Measurements from ENCODE around the gene LAMA3.

DNA sequence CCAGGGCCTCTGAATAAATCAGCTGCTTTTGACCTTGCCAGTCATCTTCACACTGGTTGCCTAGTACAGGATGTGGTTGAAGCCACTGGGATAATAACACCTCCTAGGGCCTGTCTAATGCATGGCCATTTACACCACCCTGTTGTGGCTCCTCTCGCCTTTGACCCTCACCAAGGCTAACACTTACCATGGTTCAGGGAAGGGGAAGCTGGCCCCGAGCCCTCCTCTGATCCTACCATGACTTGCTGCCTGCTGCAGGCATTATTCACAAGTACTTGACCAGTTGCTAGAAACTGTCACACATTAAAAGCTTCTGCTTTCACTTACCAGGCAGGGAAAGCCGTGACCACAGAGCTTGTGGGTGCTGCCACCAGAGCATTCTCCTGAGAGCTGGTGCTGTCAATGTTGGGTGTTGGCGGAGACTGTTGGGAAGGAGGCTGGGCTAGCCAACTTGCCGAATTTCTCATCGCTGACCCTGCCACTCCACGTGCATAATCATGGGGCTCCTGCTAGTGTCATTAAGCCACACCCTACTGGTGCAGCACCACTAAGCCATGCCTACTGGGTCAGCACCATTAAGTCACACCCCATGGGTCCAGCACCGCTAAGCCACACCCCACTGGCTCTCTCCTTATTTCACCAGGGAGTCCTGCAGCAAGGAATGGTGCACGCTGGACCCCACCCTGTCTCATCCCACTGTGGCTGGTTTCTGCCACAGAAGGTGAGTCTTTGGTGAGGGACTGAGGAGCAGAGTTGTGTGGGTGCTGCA is 278.3 kb downstream of the LAMA3 start:
- TF ChIP-seq, protein P1, sequence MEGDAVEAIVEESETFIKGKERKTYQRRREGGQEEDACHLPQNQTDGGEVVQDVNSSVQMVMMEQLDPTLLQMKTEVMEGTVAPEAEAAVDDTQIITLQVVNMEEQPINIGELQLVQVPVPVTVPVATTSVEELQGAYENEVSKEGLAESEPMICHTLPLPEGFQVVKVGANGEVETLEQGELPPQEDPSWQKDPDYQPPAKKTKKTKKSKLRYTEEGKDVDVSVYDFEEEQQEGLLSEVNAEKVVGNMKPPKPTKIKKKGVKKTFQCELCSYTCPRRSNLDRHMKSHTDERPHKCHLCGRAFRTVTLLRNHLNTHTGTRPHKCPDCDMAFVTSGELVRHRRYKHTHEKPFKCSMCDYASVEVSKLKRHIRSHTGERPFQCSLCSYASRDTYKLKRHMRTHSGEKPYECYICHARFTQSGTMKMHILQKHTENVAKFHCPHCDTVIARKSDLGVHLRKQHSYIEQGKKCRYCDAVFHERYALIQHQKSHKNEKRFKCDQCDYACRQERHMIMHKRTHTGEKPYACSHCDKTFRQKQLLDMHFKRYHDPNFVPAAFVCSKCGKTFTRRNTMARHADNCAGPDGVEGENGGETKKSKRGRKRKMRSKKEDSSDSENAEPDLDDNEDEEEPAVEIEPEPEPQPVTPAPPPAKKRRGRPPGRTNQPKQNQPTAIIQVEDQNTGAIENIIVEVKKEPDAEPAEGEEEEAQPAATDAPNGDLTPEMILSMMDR (IDR thresholded peaks at IDR 0.05), result no peak
- TF ChIP-seq POLR2A (IDR thresholded peaks at IDR 0.05), result no peak

Data from Peyer's patch (tissue), 4 donors.